ENCODE data around the gene PRPF40A.

DNA sequence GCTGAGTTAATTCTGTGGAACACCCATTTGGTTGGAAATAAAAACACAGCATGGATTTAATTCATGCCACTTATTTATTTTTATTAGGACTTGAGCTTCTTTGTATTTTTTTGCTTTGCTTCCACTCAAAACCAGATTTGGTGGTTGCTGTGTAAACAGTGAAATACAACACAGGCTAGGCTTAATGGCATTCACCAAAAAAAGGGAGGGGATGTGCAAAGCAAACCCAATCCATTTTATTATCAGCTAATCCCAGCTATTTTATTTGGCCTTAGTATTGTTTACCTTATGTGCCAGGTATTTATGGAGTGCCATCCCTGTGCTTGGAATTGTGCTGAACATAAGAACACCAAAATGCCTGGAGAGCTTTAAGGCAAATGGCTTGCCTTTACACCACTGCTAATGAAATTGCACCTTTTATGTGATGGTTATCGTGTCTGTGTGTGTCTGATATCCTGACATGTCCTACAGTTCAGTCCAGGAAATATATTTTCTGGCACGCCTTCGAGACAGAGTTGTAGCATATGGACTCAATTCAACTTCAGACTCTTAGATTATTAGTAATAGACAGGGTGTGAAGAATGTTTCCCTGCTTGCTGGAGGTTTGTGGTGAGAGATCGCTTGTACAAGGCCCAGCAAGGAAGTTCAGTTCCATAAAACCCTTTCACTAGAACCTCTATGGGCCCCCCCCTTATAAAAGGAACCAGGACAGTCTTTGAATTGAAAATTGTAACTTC lies 99.6 kb downstream of the PRPF40A start:
- TF ChIP-seq, protein P1, sequence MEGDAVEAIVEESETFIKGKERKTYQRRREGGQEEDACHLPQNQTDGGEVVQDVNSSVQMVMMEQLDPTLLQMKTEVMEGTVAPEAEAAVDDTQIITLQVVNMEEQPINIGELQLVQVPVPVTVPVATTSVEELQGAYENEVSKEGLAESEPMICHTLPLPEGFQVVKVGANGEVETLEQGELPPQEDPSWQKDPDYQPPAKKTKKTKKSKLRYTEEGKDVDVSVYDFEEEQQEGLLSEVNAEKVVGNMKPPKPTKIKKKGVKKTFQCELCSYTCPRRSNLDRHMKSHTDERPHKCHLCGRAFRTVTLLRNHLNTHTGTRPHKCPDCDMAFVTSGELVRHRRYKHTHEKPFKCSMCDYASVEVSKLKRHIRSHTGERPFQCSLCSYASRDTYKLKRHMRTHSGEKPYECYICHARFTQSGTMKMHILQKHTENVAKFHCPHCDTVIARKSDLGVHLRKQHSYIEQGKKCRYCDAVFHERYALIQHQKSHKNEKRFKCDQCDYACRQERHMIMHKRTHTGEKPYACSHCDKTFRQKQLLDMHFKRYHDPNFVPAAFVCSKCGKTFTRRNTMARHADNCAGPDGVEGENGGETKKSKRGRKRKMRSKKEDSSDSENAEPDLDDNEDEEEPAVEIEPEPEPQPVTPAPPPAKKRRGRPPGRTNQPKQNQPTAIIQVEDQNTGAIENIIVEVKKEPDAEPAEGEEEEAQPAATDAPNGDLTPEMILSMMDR (IDR thresholded peaks at IDR 0.05; ENCODE audit: low read depth, low read length), result no peak
- TF ChIP-seq EZH2phosphoT487 (IDR thresholded peaks at IDR 0.05; ENCODE audit: low read depth), result no peak

Data from OCI-LY3 (cell line).